PC-3 (cell line): ENCODE results near the gene LMOD1. TPM values are rescaled to one million over a fixed set of nuclear protein-coding genes. Genes with fewer than 3 reads are reported as not detected.

ENCODE experiments used
- ATAC-seq: fragments of 200-7000 bp; cut with Tn5 transposase; 2 replicates; pipeline ENCODE4 v1.9.1; 2020; ENCODE audit warnings: mild to moderate bottlenecking, moderate library complexity
- BruUV-seq: library from RNA; stranded (reverse); fragments of 400-500 nt; replicated peaks from 2 replicates; lab custom pipeline; 2021; lab: Mats Ljungman, UMichigan
- CTCF ChIA-PET: fragments of 300-600 bp; sonication (Branson Sonifier 250); formaldehyde crosslinking; loops from one replicate; lab custom pipeline; 2022; ENCODE audit warnings: antibody characterized with exemption; lab: Charles Lee
- POLR2A ChIA-PET: fragments of 300-600 bp; sonication (Branson Sonifier 250); formaldehyde crosslinking; loops from one replicate; lab custom pipeline; 2022; ENCODE audit warnings: antibody characterized with exemption; ENCODE audit not compliant: unreplicated experiment; lab: Charles Lee
- DNase-seq: peaks from one replicate; pipeline ENCODE4 v3.0.0-alpha.2; 2015
- H2AFZ ChIP-seq: fragments of 300-600 bp; sonication (generic); 2 replicates; pipeline ENCODE4 v1.6.0; 2016; ENCODE audit warnings: antibody characterized with exemption, low read length
- H3F3A ChIP-seq: fragments of 300-600 bp; sonication (generic); one replicate; pipeline ENCODE4 v1.6.0; 2017; ENCODE audit warnings: antibody characterized with exemption, low read length, control low read depth, mild to moderate bottlenecking; ENCODE audit not compliant: unreplicated experiment
- H3K27ac ChIP-seq: fragments of 300-600 bp; sonication (generic); 2 replicates; pipeline ENCODE4 v1.5.1; 2016; ENCODE audit warnings: mild to moderate bottlenecking, low read length
- H3K27me3 ChIP-seq: fragments of 300-600 bp; sonication (generic); 2 replicates; pipeline ENCODE4 v1.6.1; 2016; ENCODE audit warnings: low read length, mixed read lengths
- H3K36me3 ChIP-seq: fragments of 300-600 bp; sonication (generic); 2 replicates; pipeline ENCODE4 v1.6.1; 2016; ENCODE audit warnings: low read depth, mixed run types, low read length, mixed read lengths
- H3K4me1 ChIP-seq: fragments of 300-600 bp; sonication (generic); 2 replicates; pipeline ENCODE4 v1.5.1; 2016; ENCODE audit warnings: low read length; ENCODE audit not compliant: insufficient read depth
- H3K4me2 ChIP-seq: fragments of 300-600 bp; sonication (generic); 2 replicates; pipeline ENCODE4 v1.6.0; 2016; ENCODE audit warnings: low read length
- H3K4me3 ChIP-seq: fragments of 300-600 bp; sonication (generic); 2 replicates; pipeline ENCODE4 v1.5.1; 2016; ENCODE audit warnings: mild to moderate bottlenecking, low read length, mixed read lengths
- H3K79me2 ChIP-seq: fragments of 300-600 bp; sonication (generic); 2 replicates; pipeline ENCODE4 v1.6.1; 2017; ENCODE audit warnings: low read length, mixed read lengths
- H3K9ac ChIP-seq: fragments of 300-600 bp; sonication (generic); 2 replicates; pipeline ENCODE4 v1.6.0; 2016; ENCODE audit warnings: mild to moderate bottlenecking, low read length
- H3K9me2 ChIP-seq: fragments of 300-600 bp; sonication (generic); replicated peaks from 2 replicates; pipeline ENCODE4 v1.6.1; 2016; ENCODE audit warnings: mixed run types, low read length, mixed read lengths
- H3K9me3 ChIP-seq: fragments of 300-600 bp; sonication (generic); 2 replicates; pipeline ENCODE4 v1.6.1; 2016; ENCODE audit warnings: low read length, mixed read lengths
- H4K20me1 ChIP-seq: fragments of 300-600 bp; sonication (generic); 2 replicates; pipeline ENCODE4 v1.6.1; 2016; ENCODE audit warnings: low read length, mixed read lengths
- CTCF ChIP-seq: fragments of 300-600 bp; sonication (generic); conservative IDR thresholded peaks from 2 replicates; pipeline ENCODE4 v1.5.1; 2017; ENCODE audit warnings: antibody characterized with exemption, low read depth, mild to moderate bottlenecking, low read length
- EZH2 ChIP-seq: fragments of 300-600 bp; sonication (generic); IDR thresholded peaks from one replicate; pipeline ENCODE4 v1.6.1; 2017; ENCODE audit warnings: antibody characterized with exemption, mild to moderate bottlenecking, low read length; ENCODE audit not compliant: unreplicated experiment
- EZH2phosphoT487 ChIP-seq: fragments of 300-600 bp; sonication (generic); IDR thresholded peaks from 2 replicates; pipeline ENCODE4 v1.6.1; 2018; ENCODE audit warnings: mild to moderate bottlenecking, antibody characterized with exemption, low read length, borderline replicate concordance
- intact Hi-C: fragments of 100-400 bp; cut with micrococcal nuclease; formaldehyde crosslinking; loops from 2 replicates; pipeline ENCODE4 v1.9.0; 2023
- total RNA-seq: library from RNA; depleted of rRNA; stranded (reverse); fragments of >200 nt; gene quantifications from 2 replicates; pipeline ENCODE4 v1.2.3, GENCODE V29; 2014

LMOD1 gene
- total RNA-seq, 1 experiment from 2014 or later: 0.07 TPM

- Histone ChIP-seq H2AFZ (no peak overlapping the region), H3K79me2 (no peaks in the 10 kb centered on the region), H3F3A (no peaks in the 10 kb centered on the region), H3K36me3 (no peaks in the 10 kb centered on the region), H3K9me2 (no peaks in the 10 kb centered on the region), H4K20me1 (no peaks in the 10 kb centered on the region), H3K4me2 (no peak overlapping the region), H3K9ac (no peak overlapping the region), H3K27ac (no peak overlapping the region), H3K4me3 (no peak overlapping the region), H3K27me3 (no peaks in the 10 kb centered on the region), H3K4me1 (peaks cover 13% of the 10 kb centered on the region; the same call in 1 of the 2 replicates), H3K9me3 (no peaks in the 10 kb centered on the region)
- DNase-seq: no peak
- no peak for ATAC-seq
- ChIA-PET POLR2A (no interaction called here), CTCF (no interaction called here)
- TF ChIP-seq EZH2 (no peak), CTCF (no peak), EZH2phosphoT487 (no peak)
- no TSS peak for BruUV-seq
- intact Hi-C loops: loop anchor here (5.0 kb wide), 1 partner anchor 38 kb away; no protein-coding TSS in a partner anchor
Measured at GRCh38 chr1:201894343-201895119, 51.8 kb downstream of the LMOD1 start.

GRCh38 chr1:201893431-201893830 lies 52.9 kb downstream of the LMOD1 start:
- H2AFZ ChIP-seq: no peak overlapping the region
- no peaks in the 10 kb centered on the region for H3K9me3 ChIP-seq
- intact Hi-C loops: no loop called here
- no peaks in the 10 kb centered on the region for H3K36me3 ChIP-seq
- no peak overlapping the region for H3K27ac ChIP-seq
- ATAC-seq: no peak
- POLR2A ChIA-PET: no interaction called here
- no peaks in the 10 kb centered on the region for H3F3A ChIP-seq
- BruUV-seq: no TSS peak
- DNase-seq: no peak
- H3K79me2 ChIP-seq: no peaks in the 10 kb centered on the region
- H3K4me2 ChIP-seq: no peak overlapping the region
- no peak overlapping the region for H3K9ac ChIP-seq
- peaks cover 13% of the 10 kb centered on the region; the same call in 1 of the 2 replicates for H3K4me1 ChIP-seq
- H3K27me3 ChIP-seq: no peaks in the 10 kb centered on the region
- H3K9me2 ChIP-seq: no peaks in the 10 kb centered on the region
- TF ChIP-seq EZH2 (no peak), CTCF (no peak), EZH2phosphoT487 (no peak)
- no peak overlapping the region for H3K4me3 ChIP-seq
- CTCF ChIA-PET: no interaction called here
- no peaks in the 10 kb centered on the region for H4K20me1 ChIP-seq

GRCh38 chr1:201892211-201892610 lies 54.1 kb downstream of the LMOD1 start:
- H3K4me3 ChIP-seq: no peak overlapping the region
- no peak for TF ChIP-seq EZH2
- no peak for TF ChIP-seq EZH2phosphoT487
- TF ChIP-seq CTCF: no peak
- no peak overlapping the region for H3K27ac ChIP-seq
- ChIA-PET POLR2A (no interaction called here), CTCF (no interaction called here)
- no peaks in the 10 kb centered on the region for H3K27me3 ChIP-seq
- no peak overlapping the region for H2AFZ ChIP-seq
- H3K4me2 ChIP-seq: no peak overlapping the region
- no peaks in the 10 kb centered on the region for H3F3A ChIP-seq
- no peaks in the 10 kb centered on the region for H4K20me1 ChIP-seq
- no peak for ATAC-seq
- no peaks in the 10 kb centered on the region for H3K36me3 ChIP-seq
- H3K79me2 ChIP-seq: no peaks in the 10 kb centered on the region
- no TSS peak for BruUV-seq
- H3K9ac ChIP-seq: no peak overlapping the region
- H3K9me3 ChIP-seq: no peaks in the 10 kb centered on the region
- intact Hi-C loops: no loop called here
- DNase-seq: no peak
- H3K9me2 ChIP-seq: no peaks in the 10 kb centered on the region
- H3K4me1 ChIP-seq: peaks cover 15% of the 10 kb centered on the region; the same call in 1 of the 2 replicates
